ENCODE results near the gene BCL2L11.

DNA sequence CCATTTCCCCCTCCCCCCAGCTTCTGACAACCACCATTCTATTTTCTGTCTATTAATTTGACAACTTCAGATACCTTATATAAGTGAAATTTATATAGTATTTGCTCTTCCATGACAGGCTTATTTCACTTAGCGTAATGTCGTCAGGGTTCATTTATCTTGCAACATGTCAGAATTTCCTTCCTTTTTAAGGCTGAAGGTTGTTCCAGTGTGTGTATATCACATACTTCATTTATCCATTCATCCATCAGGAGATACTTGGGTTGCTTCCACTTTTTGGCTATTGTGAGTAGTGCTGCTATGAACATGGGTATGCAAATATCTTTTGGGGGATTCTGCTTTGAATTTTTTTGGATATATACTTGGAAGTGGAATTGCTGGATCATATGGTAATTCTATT is 7.4 kb downstream of the BCL2L11 start:
- TF ChIP-seq, protein P1, sequence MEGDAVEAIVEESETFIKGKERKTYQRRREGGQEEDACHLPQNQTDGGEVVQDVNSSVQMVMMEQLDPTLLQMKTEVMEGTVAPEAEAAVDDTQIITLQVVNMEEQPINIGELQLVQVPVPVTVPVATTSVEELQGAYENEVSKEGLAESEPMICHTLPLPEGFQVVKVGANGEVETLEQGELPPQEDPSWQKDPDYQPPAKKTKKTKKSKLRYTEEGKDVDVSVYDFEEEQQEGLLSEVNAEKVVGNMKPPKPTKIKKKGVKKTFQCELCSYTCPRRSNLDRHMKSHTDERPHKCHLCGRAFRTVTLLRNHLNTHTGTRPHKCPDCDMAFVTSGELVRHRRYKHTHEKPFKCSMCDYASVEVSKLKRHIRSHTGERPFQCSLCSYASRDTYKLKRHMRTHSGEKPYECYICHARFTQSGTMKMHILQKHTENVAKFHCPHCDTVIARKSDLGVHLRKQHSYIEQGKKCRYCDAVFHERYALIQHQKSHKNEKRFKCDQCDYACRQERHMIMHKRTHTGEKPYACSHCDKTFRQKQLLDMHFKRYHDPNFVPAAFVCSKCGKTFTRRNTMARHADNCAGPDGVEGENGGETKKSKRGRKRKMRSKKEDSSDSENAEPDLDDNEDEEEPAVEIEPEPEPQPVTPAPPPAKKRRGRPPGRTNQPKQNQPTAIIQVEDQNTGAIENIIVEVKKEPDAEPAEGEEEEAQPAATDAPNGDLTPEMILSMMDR (IDR thresholded peaks at IDR 0.05 in 4 of 5, conservative IDR thresholded peaks at IDR 0.05 in 1 of 5), result no peak
- TF ChIP-seq POLR2A (IDR thresholded peaks at IDR 0.05), result no peak

Measured in gastrocnemius medialis (tissue), 4 donors.